PFSK-1 (cell line): ENCODE data around the gene ADCK1.

Experiments used
- FOXP2 ChIP-seq: optimal IDR thresholded peaks from 2 replicates; pipeline ENCODE3; 2011; ENCODE audit warnings: borderline replicate concordance, control low read depth, inconsistent platforms; ENCODE audit not compliant: insufficient read depth; ENCODE audit errors: extremely low read length, extremely low read depth
- POLR2AphosphoS5 ChIP-seq: IDR thresholded peaks from 2 replicates; pipeline ENCODE4 v1.6.1; 2012; ENCODE audit warnings: low read depth, mild to moderate bottlenecking, control low read depth, low read length, moderate library complexity
- SIN3A ChIP-seq: IDR thresholded peaks from 2 replicates; pipeline ENCODE4 v1.6.1; 2012; ENCODE audit warnings: mild to moderate bottlenecking, low read length, moderate library complexity, borderline replicate concordance; ENCODE audit not compliant: insufficient read depth
- TAF1 ChIP-seq: IDR thresholded peaks from 2 replicates; pipeline ENCODE4 v1.6.1; 2012; ENCODE audit warnings: low read length, control low read depth, borderline replicate concordance; ENCODE audit not compliant: insufficient read depth
- TF ChIP-seq, protein P1 (sequence below), 2 experiments: IDR thresholded peaks; 2 replicates each; pipeline versions ENCODE4 v1.6.1 to v1.8.0; 2011 to 2012; ENCODE audit warnings: low read depth in 2 of 2, low read length in 2 of 2, control low read depth in 1 of 2, inconsistent platforms in 1 of 2, mild to moderate bottlenecking in 1 of 2, moderate library complexity in 1 of 2; ENCODE audit not compliant: insufficient read depth in 1 of 2

Gene ADCK1

DNA sequence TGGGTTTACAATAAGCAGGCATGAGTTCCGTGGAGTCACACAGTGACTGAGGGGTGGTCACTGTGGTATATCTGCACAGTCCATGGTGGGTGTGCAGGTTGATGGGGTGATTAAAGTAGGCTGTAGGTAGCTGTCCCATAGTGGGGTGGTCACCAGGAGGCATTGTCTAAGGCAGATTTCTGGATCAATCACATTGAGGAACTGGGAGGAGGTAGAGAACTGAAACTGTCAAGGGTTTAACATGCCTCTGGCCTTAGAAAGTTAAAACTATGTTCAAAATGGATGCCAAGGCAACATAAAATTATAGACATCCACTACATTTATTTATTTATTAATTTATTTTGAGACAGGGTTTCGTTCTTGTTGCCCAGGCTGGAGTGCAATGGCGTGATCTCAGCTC lies 8.3 kb downstream of the ADCK1 start:
- no peak for TF ChIP-seq POLR2AphosphoS5
- no peak for TF ChIP-seq TAF1
- TF ChIP-seq FOXP2 = no peak
- TF ChIP-seq, protein P1, sequence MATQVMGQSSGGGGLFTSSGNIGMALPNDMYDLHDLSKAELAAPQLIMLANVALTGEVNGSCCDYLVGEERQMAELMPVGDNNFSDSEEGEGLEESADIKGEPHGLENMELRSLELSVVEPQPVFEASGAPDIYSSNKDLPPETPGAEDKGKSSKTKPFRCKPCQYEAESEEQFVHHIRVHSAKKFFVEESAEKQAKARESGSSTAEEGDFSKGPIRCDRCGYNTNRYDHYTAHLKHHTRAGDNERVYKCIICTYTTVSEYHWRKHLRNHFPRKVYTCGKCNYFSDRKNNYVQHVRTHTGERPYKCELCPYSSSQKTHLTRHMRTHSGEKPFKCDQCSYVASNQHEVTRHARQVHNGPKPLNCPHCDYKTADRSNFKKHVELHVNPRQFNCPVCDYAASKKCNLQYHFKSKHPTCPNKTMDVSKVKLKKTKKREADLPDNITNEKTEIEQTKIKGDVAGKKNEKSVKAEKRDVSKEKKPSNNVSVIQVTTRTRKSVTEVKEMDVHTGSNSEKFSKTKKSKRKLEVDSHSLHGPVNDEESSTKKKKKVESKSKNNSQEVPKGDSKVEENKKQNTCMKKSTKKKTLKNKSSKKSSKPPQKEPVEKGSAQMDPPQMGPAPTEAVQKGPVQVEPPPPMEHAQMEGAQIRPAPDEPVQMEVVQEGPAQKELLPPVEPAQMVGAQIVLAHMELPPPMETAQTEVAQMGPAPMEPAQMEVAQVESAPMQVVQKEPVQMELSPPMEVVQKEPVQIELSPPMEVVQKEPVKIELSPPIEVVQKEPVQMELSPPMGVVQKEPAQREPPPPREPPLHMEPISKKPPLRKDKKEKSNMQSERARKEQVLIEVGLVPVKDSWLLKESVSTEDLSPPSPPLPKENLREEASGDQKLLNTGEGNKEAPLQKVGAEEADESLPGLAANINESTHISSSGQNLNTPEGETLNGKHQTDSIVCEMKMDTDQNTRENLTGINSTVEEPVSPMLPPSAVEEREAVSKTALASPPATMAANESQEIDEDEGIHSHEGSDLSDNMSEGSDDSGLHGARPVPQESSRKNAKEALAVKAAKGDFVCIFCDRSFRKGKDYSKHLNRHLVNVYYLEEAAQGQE (IDR thresholded peaks at IDR 0.05; ENCODE audit: insufficient read depth in 1 of 2, low read depth in 2 of 2, low read length in 2 of 2) = no peak
- TF ChIP-seq SIN3A = no peak

DNA sequence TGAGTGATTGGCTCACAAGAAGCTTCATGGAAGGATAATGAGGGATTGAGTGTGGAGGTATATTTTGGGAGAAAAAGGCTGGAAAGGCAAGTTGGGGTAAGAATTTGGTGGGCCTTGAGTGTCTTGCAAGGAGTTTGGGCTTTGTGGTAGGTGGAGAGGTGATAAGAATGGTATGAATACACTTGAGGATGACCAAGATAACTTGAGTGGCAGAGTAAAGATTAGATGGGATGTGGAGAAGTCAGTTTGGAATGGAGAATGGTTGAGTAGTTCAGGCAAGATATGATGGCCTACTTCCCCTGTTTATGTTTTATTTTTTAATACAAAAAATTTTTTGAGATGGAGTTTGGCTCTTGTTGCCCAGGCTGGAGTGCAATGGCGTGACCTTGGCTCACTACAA lies 9.1 kb downstream of the ADCK1 start:
- TF ChIP-seq, protein P1 (IDR thresholded peaks at IDR 0.05; ENCODE audit: insufficient read depth in 1 of 2, low read depth in 2 of 2, low read length in 2 of 2) = no peak
- TF ChIP-seq TAF1 (no peak), FOXP2 (no peak), SIN3A (no peak), POLR2AphosphoS5 (no peak)

DNA sequence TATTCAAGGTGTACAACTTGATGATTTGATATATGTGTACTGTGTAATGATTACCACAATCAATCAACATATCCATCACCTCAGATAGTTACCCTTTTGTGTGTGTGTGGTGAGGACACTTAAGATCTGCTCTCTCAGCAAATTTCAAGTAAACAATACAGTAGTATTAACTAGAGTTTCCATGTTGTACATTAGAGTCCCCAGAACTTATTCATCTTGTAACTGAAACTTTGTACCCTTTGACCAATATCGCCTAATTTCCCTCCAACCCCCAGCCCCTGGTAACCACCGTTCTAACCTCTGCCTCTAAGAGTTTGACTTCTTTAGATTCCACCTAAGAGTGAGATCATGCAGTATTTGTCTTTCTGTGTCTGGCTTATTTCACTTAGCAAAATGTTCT lies 12.1 kb downstream of the ADCK1 start:
- TF ChIP-seq, protein P1 (IDR thresholded peaks at IDR 0.05; ENCODE audit: insufficient read depth in 1 of 2, low read depth in 2 of 2, low read length in 2 of 2) = no peak
- TF ChIP-seq FOXP2 (no peak), POLR2AphosphoS5 (no peak), TAF1 (no peak), SIN3A (no peak)

DNA sequence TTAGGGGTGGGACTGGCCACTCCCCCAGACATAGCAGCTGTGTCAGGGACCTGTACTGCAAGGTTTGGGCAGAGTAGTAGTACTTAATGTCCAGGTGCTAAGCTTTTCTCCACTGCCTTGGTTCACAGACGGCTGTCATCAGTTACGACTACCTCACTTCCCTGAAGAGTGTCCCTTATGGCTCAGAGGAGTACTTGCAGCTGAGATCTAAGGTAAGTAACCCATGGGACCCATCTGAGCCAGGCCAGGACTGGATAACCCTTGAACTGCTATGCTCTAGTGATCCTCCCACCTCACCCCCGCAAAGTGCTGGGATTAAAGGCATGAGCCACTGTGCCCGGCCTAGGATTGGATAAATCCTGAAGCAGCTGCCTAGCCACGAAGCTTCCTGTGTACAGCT lies 22.4 kb downstream of the ADCK1 start:
- TF ChIP-seq POLR2AphosphoS5 (no peak), TAF1 (no peak), FOXP2 (no peak), SIN3A (no peak)
- TF ChIP-seq, protein P1 (IDR thresholded peaks at IDR 0.05; ENCODE audit: insufficient read depth in 1 of 2, low read depth in 2 of 2, low read length in 2 of 2) = no peak

DNA sequence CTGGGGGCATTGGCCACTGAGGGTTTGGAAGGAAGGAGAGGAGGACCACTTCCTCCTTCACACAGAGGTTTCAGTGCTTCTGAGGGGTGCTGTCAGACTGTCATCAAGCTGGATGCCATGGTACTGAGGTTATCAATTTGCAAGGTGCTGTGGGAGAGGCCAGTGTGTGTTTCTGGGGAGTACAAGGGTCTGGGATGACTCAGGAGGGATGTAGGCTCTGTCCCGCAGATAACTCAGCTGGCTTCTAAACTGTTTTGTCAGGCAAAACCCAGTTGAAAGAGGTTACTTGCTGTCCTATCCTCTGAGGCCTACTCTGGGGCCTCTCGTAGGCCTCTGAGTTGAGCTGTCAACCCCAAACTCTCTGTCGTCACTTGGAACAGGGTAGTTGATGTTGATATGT lies 22.8 kb downstream of the ADCK1 start:
- TF ChIP-seq FOXP2 = no peak
- TF ChIP-seq TAF1 = no peak
- TF ChIP-seq SIN3A = no peak
- TF ChIP-seq POLR2AphosphoS5 = no peak
- TF ChIP-seq, protein P1 (IDR thresholded peaks at IDR 0.05; ENCODE audit: insufficient read depth in 1 of 2, low read depth in 2 of 2, low read length in 2 of 2) = no peak
